SK-N-SH (cell line): ENCODE results near the gene POLR2J. TPM values are rescaled to one million over a fixed set of nuclear protein-coding genes. Genes with fewer than 3 reads are reported as not detected.
A peak's percentile ranks its signal among the peaks of the same experiment; 100 is the strongest.

Experiments
- CTCF ChIA-PET: fragments of 300-600, 350-600 bp; formaldehyde crosslinking; extraction: SDS; loops from one replicate; lab custom pipeline; 2021; lab: Yijun Ruan, JAX
- POLR2A ChIA-PET: fragments of 350-600 bp; sonication (Branson Sonifier 250); formaldehyde crosslinking; extraction: SDS; loops from one replicate; lab custom pipeline; 2020; ENCODE audit warnings: antibody characterized with exemption, inconsistent platforms; lab: Yijun Ruan, JAX
- DNase-seq: peaks from one replicate; pipeline ENCODE4 v3.0.0; 2012
- H2AFZ ChIP-seq: fragments of 200-600 bp; sonication (generic); 2 replicates; pipeline ENCODE4 v1.8.1; 2016; ENCODE audit warnings: antibody characterized with exemption, mild to moderate bottlenecking, low read depth
- H3F3A ChIP-seq: fragments of 200-600 bp; sonication (generic); replicated peaks from 2 replicates; pipeline ENCODE3; 2016; ENCODE audit warnings: antibody characterized with exemption, mild to moderate bottlenecking; ENCODE audit not compliant: insufficient read depth
- H3K27ac ChIP-seq, 2 experiments: fragments of 200-500 bp in 1 of 2; fragments of 200-600 bp in 1 of 2; sonication (Bioruptor generic) in 1 of 2; sonication (generic), shearing (Covaris generic) in 1 of 2; 2 replicates each; pipeline versions ENCODE4 v1.5.1 to v1.6.1; 2014 to 2016; ENCODE audit warnings: low read depth in 2 of 2, inconsistent platforms in 1 of 2, low read length in 1 of 2, mild to moderate bottlenecking in 1 of 2, mixed read lengths in 1 of 2
- H3K27me3 ChIP-seq: fragments of 200-600 bp; sonication (generic), shearing (Covaris generic); 2 replicates; pipeline ENCODE4 v1.6.1; 2016; ENCODE audit warnings: mixed run types; ENCODE audit not compliant: insufficient read depth
- H3K36me3 ChIP-seq, 2 experiments: fragments of 200-500 bp in 1 of 2; fragments of 200-600 bp in 1 of 2; sonication (Bioruptor generic) in 1 of 2; sonication (generic) in 1 of 2; replicated peaks in 1 of 2; 2 replicates each; pipeline versions ENCODE3 to v1.5.1; 2014 to 2016; ENCODE audit warnings: low read length in 1 of 2, mild to moderate bottlenecking in 1 of 2; ENCODE audit not compliant: insufficient read depth in 2 of 2, control insufficient read depth in 1 of 2
- H3K4me1 ChIP-seq, 2 experiments: fragments of 200-500 bp in 1 of 2; fragments of 200-600 bp in 1 of 2; sonication (Bioruptor generic) in 1 of 2; sonication (generic), shearing (Covaris generic) in 1 of 2; 2 replicates each; pipeline versions ENCODE4 v1.5.1 to v1.6.1; 2014 to 2016; ENCODE audit warnings: low read depth in 1 of 2, low read length in 1 of 2, mixed run types in 1 of 2; ENCODE audit not compliant: insufficient read depth in 2 of 2, control insufficient read depth in 1 of 2
- H3K4me2 ChIP-seq: fragments of 200-600 bp; sonication (generic), shearing (Covaris generic); 2 replicates; pipeline ENCODE4 v1.6.1; 2017; ENCODE audit warnings: mixed run types
- H3K4me3 ChIP-seq, 2 experiments: fragments of 200-500 bp in 1 of 2; fragments of 200-600 bp in 1 of 2; sonication (Bioruptor generic) in 1 of 2; sonication (generic), shearing (Covaris generic) in 1 of 2; 2 replicates each; pipeline versions ENCODE4 v1.5.1 to v1.8.1; 2014 to 2016; ENCODE audit warnings: low read depth in 2 of 2, inconsistent platforms in 1 of 2, low read length in 1 of 2, mild to moderate bottlenecking in 1 of 2, mixed read lengths in 1 of 2, moderate library complexity in 1 of 2
- H3K79me2 ChIP-seq: fragments of 200-600 bp; sonication (generic); 2 replicates; pipeline ENCODE4 v1.8.1; 2017; ENCODE audit warnings: mild to moderate bottlenecking; ENCODE audit not compliant: insufficient read depth
- H3K9ac ChIP-seq: fragments of 200-600 bp; sonication (generic); 2 replicates; pipeline ENCODE4 v1.6.1; 2017; ENCODE audit warnings: mixed run types
- H3K9me2 ChIP-seq: fragments of 200-600 bp; sonication (generic); 2 replicates; pipeline ENCODE4 v1.6.1; 2017; ENCODE audit warnings: mixed run types
- H3K9me3 ChIP-seq: fragments of 200-600 bp; sonication (generic); 2 replicates; pipeline ENCODE4 v1.6.1; 2017; ENCODE audit warnings: mixed run types, mild to moderate bottlenecking, moderate library complexity
- H4K20me1 ChIP-seq: fragments of 200-600 bp; sonication (generic); 2 replicates; pipeline ENCODE4 v1.6.1; 2017; ENCODE audit warnings: mild to moderate bottlenecking, mixed run types; ENCODE audit not compliant: insufficient read depth
- CHD2 ChIP-seq: fragments of 150-350 bp; IDR thresholded peaks from 2 replicates; pipeline ENCODE4 v1.6.1; 2018; ENCODE audit warnings: low read length; ENCODE audit not compliant: partially characterized antibody
- EZH2phosphoT487 ChIP-seq: fragments of 200-600 bp; sonication (generic); IDR thresholded peaks from 2 replicates; pipeline ENCODE4 v1.6.1; 2017; ENCODE audit warnings: low read depth, mixed run types, mild to moderate bottlenecking, antibody characterized with exemption, moderate library complexity, borderline replicate concordance
- FOSL2 ChIP-seq: IDR thresholded peaks from 2 replicates; pipeline ENCODE4 v1.4.0; 2012; ENCODE audit warnings: low read depth, mild to moderate bottlenecking, moderate library complexity, borderline replicate concordance
- JUND ChIP-seq: IDR thresholded peaks from 2 replicates; pipeline ENCODE4 v1.4.0; 2012
- NFIC ChIP-seq: IDR thresholded peaks from 2 replicates; pipeline ENCODE4 v1.4.0; 2012; ENCODE audit warnings: borderline replicate concordance
- NRF1 ChIP-seq: IDR thresholded peaks from 2 replicates; pipeline ENCODE4 v1.6.1; 2012; ENCODE audit warnings: low read depth, mild to moderate bottlenecking, low read length
- PBX3 ChIP-seq: IDR thresholded peaks from 2 replicates; pipeline ENCODE4; 2012
- WGBS: methylation state at CpG from one replicate; pipeline ENCODE4 v1.1.6; 2017; ENCODE audit warnings: low lambda C conversion rate; 5-methylcytosine and 5-hydroxymethylcytosine counted together
- polyA plus RNA-seq, 3 experiments: library from polyadenylated mRNA; depleted of rRNA; stranded (reverse); fragments of >200 nt; gene quantifications; 2 replicates each; pipeline ENCODE4 v1.2.3, GENCODE V29; 2012
- TF ChIP-seq, protein P1 (sequence below): fragments of 150-350 bp; IDR thresholded peaks from 2 replicates; pipeline ENCODE4 v1.6.1; 2017; ENCODE audit warnings: antibody characterized with exemption, low read length, low read depth, borderline replicate concordance
- TF ChIP-seq, protein P2 (sequence below): IDR thresholded peaks from 2 replicates; pipeline ENCODE4 v1.6.1; 2012; ENCODE audit warnings: mild to moderate bottlenecking, low read depth, low read length, moderate library complexity
- TF ChIP-seq, protein P3 (sequence below): fragments of 150-350 bp; IDR thresholded peaks from 2 replicates; pipeline ENCODE4 v1.6.1; 2016; ENCODE audit warnings: mild to moderate bottlenecking, low read depth, low read length
- TF ChIP-seq, protein P4 (sequence below): IDR thresholded peaks from 2 replicates; pipeline ENCODE4 v1.4.0; 2012; ENCODE audit warnings: low read depth

Gene POLR2J
- polyA plus RNA-seq, 1 of the 3 experiments (the other 2 are of a cell fraction) = 299 TPM

DNA sequence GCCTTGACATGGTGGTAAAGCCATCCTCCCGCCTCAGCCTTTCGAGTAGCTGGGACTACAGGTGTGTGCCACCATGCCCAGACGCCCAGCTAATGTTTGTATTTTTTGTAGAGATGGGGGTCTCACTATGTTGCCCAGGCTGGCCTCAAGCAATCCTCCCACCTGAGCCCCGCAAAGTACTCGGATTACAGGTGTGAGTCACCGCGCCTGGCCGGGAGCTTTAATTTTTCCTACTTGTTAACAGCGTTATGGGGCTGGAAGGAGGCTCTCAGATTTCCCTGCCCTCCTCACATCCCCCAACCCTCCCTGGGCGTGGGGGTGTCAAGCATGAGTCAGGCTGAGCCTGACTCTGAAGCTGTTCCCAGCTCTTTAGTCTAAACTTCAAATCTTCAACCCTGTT lies 22.4 kb downstream of the POLR2J start:
- H3K4me1 ChIP-seq = peaks cover 7 to 9% of the 10 kb centered on the region in 2 experiments; a peak in 3 of 4 replicates
- POLR2A ChIA-PET = interaction anchor here (0.6 to 2.6 kb wide), 3 partner anchors 8 to 1617 kb away, joined by 3 to 12 read pairs (median 3); partner anchors contain the start of genes ALKBH4 and LRWD1
- H3K4me2 ChIP-seq = peak overlapping the region; percentile 53; the same call in 1 of the 2 replicates
- WGBS = 53% methylated on average over 10 of the region's 10 CpGs
- CTCF ChIA-PET = interaction anchor here (0.7 to 2.0 kb wide), 4 partner anchors 9 to 177 kb away, joined by 3 to 19 read pairs (median 6); partner anchors contain the start of genes ALKBH4 and LRWD1
- H3F3A ChIP-seq = peaks cover 22% of the 10 kb centered on the region
- no peaks in the 10 kb centered on the region for H3K27me3 ChIP-seq
- peaks cover 9 to 19% of the 10 kb centered on the region in 2 experiments for H3K36me3 ChIP-seq
- peak overlapping the region; percentile 2; the same call in 1 of the 2 replicates for H3K9ac ChIP-seq
- peak; percentile 38; the same call in 1 of the 2 replicates for TF ChIP-seq PBX3
- TF ChIP-seq, protein P1, sequence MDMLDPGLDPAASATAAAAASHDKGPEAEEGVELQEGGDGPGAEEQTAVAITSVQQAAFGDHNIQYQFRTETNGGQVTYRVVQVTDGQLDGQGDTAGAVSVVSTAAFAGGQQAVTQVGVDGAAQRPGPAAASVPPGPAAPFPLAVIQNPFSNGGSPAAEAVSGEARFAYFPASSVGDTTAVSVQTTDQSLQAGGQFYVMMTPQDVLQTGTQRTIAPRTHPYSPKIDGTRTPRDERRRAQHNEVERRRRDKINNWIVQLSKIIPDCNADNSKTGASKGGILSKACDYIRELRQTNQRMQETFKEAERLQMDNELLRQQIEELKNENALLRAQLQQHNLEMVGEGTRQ = no peak
- TF ChIP-seq, protein P2, sequence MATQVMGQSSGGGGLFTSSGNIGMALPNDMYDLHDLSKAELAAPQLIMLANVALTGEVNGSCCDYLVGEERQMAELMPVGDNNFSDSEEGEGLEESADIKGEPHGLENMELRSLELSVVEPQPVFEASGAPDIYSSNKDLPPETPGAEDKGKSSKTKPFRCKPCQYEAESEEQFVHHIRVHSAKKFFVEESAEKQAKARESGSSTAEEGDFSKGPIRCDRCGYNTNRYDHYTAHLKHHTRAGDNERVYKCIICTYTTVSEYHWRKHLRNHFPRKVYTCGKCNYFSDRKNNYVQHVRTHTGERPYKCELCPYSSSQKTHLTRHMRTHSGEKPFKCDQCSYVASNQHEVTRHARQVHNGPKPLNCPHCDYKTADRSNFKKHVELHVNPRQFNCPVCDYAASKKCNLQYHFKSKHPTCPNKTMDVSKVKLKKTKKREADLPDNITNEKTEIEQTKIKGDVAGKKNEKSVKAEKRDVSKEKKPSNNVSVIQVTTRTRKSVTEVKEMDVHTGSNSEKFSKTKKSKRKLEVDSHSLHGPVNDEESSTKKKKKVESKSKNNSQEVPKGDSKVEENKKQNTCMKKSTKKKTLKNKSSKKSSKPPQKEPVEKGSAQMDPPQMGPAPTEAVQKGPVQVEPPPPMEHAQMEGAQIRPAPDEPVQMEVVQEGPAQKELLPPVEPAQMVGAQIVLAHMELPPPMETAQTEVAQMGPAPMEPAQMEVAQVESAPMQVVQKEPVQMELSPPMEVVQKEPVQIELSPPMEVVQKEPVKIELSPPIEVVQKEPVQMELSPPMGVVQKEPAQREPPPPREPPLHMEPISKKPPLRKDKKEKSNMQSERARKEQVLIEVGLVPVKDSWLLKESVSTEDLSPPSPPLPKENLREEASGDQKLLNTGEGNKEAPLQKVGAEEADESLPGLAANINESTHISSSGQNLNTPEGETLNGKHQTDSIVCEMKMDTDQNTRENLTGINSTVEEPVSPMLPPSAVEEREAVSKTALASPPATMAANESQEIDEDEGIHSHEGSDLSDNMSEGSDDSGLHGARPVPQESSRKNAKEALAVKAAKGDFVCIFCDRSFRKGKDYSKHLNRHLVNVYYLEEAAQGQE = no peak
- TF ChIP-seq, protein P3, sequence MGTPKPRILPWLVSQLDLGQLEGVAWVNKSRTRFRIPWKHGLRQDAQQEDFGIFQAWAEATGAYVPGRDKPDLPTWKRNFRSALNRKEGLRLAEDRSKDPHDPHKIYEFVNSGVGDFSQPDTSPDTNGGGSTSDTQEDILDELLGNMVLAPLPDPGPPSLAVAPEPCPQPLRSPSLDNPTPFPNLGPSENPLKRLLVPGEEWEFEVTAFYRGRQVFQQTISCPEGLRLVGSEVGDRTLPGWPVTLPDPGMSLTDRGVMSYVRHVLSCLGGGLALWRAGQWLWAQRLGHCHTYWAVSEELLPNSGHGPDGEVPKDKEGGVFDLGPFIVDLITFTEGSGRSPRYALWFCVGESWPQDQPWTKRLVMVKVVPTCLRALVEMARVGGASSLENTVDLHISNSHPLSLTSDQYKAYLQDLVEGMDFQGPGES = no peak
- TF ChIP-seq NRF1 = no peak
- TF ChIP-seq FOSL2 = peak; percentile 79; the same call in 1 of the 2 replicates
- TF ChIP-seq EZH2phosphoT487 = no peak
- peak; percentile 69; the same call in 1 of the 2 replicates for TF ChIP-seq JUND
- no peak for TF ChIP-seq CHD2
- TF ChIP-seq, protein P4, sequence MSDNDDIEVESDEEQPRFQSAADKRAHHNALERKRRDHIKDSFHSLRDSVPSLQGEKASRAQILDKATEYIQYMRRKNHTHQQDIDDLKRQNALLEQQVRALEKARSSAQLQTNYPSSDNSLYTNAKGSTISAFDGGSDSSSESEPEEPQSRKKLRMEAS = peak; percentile 37; the same call in 1 of the 2 replicates
- 0 out of 2 replicates have a peak, but pooled peaks have one; percentile 15 for TF ChIP-seq NFIC
- TF ChIP-seq, all 33 proteins: peak for 5
- H4K20me1 ChIP-seq = 0 out of 2 replicates have a peak, but pooled peaks cover 9% of the 10 kb centered on the region
- DNase-seq = no peak
- H3K4me3 ChIP-seq = no peak overlapping the region
- peaks cover 2% of the 10 kb centered on the region; the same call in 1 of the 2 replicates for H3K79me2 ChIP-seq
- no peaks in the 10 kb centered on the region for H3K9me2 ChIP-seq
- H3K27ac ChIP-seq = peak overlapping the region in 1 of 2 experiments; percentile 43; a peak in 2 of 4 replicates
- no peaks in the 10 kb centered on the region for H3K9me3 ChIP-seq
- no peak overlapping the region for H2AFZ ChIP-seq
